ENCODE results near the gene FXYD4.
"Not testable (repeated sequence)": the region's sequence is repeated elsewhere in the genome, so short reads cannot be mapped to it uniquely, and the experiment has no call there.

The FXYD4 gene

DNA sequence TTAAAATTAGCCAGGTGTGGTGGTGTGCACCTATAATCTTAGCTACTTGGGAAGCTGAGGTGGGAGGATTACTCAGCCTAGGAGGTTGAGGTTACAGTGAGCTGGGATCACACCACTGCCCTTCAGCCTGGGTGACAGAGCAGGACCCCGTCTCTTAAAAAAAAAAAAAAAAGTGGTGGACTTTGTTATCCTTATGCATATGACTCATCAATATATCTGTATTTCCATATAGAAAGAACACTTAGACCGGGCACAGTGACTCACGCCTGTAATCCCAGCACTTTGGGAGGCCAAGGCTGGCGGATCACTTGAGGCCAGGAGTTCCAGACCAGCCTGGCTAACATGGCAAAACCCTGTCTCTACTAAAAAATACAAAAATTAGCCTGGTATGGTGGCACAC is 50.5 kb downstream of the FXYD4 start:
- not testable (repeated sequence) for DNase-seq

DNA sequence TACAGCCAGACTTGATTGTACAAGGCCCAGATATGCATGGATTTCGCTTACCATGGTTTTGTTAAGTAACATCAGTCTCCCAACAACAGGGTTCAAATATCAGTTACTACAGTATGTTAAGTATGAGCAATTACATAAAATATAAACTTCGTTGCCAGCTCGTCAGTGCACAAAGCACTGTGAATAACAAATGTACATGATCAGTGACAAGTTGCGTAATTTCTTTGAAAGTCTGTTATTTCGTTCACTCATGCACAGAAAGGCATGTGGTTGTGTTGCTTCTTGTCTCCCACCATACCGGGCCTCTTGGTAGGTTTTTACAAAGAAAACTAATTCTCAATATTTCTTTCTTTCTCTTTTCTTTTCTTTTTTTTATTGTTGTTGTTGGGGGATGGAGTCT is 53.0 kb downstream of the FXYD4 start:
- DNase-seq = no peak

All from NCI-H1436 treated with DMSO at 0.1 percent for 48 hours (cell line).